ENCODE data around the gene ALDH1A1.

Gene ALDH1A1

GRCh38 chr9:72952914-72953313 lies at the start of gene ALDH1A1:
Gene ALDH1A1 (minus strand): TSS chr9:72953053. CDS start chr9:72953000, 53 bp downstream.
- no peak for DNase-seq (ENCODE audit: low read depth, low spot score)

- DNase-seq (ENCODE audit: low read depth, low spot score) = no peak
These were observed 49.0 kb upstream of the ALDH1A1 start for GRCh38 chr9:73001860-73002259.

GRCh38 chr9:72998363-72998762 lies 45.5 kb upstream of the ALDH1A1 start:
- no peak for DNase-seq (ENCODE audit: low read depth, low spot score)

- no peak for DNase-seq (ENCODE audit: low read depth, low spot score)
These were observed 44.6 kb upstream of the ALDH1A1 start for GRCh38 chr9:72997387-72997995.

GRCh38 chr9:72996684-72997314 lies 43.9 kb upstream of the ALDH1A1 start:
- DNase-seq (ENCODE audit: low read depth, low spot score) = no peak

GRCh38 chr9:72996114-72996513 lies 43.3 kb upstream of the ALDH1A1 start:
- no peak for DNase-seq (ENCODE audit: low read depth, low spot score)

DNA sequence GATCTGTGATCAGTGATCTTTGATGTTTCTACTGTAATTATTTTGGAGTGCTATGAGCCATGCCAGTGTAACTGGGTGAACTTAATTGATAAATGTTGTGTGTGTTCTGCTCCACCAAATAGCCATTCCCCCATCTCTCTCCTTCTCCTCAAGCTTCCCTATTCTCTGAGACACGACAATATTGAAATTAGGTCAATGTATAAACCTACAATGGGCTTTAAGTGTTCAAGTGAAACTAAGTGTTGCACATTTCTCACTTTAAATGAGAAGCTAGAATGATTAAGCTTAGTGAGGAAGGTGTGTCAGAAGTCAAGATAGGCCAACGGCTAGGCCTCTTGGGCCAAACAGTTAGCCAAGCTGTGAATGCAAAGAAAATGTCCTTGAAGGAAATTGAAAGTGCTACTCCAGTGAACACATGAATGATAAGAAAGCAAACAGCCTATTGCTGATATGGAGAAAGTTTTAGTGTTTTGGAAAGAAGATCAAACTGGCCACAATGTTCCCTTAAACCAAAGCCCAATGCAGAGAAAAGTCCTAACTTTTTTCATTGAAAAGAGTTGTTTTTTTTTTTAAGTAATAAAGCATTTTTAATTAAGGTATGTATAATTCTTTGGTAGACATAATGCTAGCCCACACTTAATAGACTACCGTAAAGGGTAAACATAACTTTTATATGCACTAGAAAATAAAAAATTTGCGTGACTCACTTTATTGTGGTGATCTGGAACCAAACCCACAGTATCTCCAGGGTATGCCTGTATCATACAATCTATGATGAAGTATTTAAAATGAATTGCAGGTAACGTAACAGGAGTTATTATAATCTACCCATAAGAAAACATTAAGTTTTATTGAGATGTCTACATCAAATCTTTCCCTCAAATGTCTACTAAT lies 42.5 kb upstream of the ALDH1A1 start:
- DNase-seq (ENCODE audit: low read depth, low spot score) = no peak

DNA sequence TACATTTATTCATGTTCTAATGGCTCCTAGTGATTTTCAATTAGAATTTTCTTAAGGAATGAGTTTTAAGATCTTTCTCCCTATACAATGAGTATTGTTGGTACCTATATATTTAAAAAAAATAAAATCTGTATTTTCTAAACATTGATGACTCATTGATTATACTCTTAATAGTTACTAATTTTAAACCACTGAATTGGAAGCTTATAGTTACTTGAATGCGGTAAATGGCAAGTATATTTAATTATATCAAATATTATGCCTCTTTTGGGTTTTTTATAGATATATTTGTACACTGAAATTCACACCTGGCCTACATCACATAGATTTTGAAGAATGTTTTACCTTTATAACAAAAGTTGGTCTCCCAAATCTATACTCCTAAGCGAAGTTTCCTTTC lies 38.9 kb upstream of the ALDH1A1 start:
- DNase-seq (ENCODE audit: low read depth, low spot score) = no peak

DNA sequence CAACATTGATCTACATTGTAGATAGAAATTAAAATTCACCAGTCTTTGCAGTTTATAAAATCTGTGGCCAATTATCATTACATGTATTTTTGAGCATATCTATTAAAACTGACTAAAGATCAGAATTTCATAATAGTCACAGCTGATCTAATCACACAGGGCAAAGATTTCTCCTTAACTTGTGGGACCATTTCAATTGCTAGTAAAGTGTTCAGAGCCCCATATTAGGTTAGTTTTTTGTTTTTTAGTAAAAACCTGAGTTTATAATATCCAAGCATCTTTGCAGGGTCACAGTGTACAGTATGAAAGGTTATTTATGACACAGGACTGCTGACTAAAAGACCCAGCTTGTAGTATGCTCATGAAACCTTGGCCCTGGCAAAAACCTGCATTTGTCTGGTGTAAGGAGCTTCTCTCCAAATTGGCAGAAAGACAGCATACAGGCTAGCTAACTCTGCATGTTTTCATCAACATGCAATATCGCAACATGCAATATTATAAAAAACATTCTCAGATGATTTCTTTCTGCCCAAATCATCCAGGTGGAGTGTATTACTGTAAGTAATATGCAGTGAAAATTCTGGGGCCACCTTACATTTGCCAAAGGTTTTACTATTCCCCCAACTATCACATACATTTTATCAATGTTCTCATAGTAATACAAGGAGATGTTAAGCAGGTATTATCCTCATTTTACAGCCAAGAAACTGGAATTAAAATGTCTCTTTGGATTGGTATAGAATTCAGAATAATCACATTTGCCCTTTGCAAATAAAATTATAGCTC lies 37.7 kb upstream of the ALDH1A1 start:
- DNase-seq (ENCODE audit: low read depth, low spot score) = no peak

DNA sequence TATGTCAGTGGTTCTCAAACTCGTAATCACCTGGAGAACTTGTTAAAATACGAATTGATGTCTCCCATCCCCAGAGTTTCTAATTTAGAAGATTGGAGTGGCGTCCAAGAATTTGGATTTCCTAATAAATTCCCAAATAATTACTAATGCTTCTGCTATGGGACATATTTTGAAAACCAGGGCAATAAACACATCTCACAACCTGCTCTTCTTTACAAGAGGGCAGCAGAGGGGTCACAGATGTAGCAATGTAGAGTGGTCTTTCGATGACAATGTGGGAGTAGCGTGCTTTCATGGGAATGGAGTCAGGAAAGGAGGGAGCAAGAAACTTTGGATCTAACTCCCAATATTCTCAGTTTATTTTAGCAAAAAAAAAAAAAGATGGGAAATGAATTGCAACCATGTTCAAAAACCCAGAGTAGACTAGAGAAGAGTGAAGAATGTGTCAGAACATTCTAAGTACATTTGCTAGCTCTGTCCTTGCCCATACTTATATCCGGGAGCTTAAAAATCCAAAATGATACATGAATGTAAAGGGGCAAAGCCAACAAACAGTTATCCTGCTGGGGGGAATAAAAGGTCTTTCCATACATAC lies 33.8 kb upstream of the ALDH1A1 start:
- no peak for DNase-seq (ENCODE audit: low read depth, low spot score)

DNA sequence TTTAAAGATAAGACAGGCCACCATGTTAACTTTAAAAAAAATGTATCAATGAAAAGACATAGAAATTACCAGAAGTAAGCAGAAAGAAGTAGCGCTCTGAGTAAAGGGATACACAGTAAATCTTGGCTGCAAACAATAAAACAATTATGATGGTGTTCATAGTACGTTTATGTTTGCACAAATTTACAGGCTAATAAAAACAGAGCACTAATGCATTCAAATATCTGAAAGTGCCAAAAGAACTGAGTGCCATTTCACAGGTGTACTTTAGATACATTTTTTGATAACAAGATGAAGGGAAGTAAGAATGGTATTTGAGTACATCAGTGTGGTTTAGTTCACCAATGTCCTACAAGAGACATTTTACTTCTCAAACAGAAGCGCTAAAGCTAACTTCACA lies 32.9 kb upstream of the ALDH1A1 start:
- DNase-seq (ENCODE audit: low read depth, low spot score) = no peak

DNA sequence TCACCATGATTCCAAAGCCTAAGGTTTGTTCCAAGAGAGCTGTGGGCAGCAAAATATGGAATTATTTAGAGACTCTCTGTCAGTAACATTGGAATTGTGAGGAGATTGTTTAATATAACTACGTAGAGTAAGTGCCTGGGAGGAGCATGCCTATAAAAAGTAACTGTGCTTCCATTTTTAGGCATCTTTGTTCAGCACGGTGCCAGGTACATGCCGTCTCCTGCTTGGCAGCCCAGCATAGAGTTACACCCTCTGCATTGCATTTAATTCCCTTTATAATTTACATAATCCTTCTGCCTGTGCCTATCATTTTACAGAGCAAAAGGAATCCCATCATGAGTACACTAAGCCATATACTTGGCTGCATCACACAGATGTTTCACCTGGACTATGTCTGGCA lies 32.1 kb upstream of the ALDH1A1 start:
- no peak for DNase-seq (ENCODE audit: low read depth, low spot score)

- DNase-seq (ENCODE audit: low read depth, low spot score) = no peak
These were observed 31.5 kb upstream of the ALDH1A1 start for GRCh38 chr9:72984226-72984947.

DNA sequence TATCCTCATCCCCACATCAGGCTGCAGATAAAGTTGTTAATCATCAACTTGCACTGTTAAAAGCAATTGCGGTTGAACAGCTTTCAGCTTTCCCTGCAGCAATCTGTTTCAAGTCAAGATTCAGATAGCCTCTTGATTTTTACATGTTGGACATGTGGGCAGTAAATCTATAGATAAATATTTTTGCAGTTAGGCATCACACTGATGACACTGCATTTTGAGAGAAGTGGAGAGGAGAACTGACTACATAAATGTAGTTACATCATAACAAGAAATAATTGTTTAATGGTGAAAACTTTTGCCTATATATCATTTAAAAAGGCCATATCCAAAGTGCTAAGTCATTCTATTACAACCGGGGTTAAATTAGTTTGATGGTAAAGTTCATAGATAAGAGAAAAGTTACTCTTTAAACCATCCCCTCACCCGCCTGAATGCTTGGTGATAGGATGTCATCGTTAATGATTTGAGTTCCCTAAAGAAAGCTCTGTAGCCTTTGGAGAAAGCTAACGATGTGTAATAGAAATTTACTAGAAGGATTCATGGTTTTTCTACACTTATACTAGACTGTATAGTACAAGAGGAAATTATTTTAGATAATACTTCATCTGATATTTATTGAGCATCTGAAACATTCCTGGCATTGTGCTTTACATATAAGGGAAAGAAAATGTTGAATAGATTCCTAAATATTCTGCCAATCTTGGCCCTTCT lies 30.8 kb upstream of the ALDH1A1 start:
- no peak for DNase-seq (ENCODE audit: low read depth, low spot score)

DNA sequence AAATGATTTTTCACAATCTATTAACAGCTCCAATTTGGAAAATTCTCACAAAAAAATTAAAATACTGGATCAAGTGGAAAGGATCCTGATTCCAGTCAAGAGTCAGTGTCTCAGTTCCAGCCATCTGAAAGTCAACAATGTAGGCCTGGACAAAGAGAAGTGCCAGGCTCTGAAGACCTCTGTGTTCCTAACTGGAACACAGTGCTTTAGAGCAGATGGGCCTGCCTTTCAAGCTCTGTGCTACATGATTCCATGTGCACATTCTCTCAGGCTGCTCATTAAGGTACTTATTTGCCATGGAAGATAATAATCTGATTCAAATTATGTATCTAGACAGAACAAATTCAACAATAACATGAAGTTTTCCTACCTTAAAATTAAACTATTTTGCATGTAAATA lies 30.2 kb upstream of the ALDH1A1 start:
- no peak for DNase-seq (ENCODE audit: low read depth, low spot score)

- no peak for DNase-seq (ENCODE audit: low read depth, low spot score)
These were observed 29.4 kb upstream of the ALDH1A1 start for GRCh38 chr9:72982146-72982799.

DNA sequence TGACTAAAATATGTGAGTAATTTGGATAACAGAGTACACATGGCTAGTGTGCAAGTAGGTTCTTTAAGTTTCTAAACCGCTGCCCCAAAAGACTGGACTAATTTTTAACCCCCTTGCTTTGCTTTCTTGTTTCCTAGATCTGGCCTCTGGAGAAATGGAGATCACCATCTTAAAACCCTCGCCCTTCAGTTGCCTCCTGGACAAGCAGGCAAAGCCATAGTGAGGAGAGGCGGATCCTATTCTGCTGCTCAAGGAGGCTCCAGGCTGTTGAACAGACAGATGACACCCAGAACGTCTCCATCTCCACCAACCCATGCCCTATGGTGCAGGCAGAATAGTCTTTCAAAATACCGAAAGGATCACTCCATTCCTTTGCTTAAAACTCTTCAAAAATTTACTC lies 28.6 kb upstream of the ALDH1A1 start:
- DNase-seq (ENCODE audit: low read depth, low spot score) = no peak

- no peak for DNase-seq (ENCODE audit: low read depth, low spot score)
These were observed 27.9 kb upstream of the ALDH1A1 start for GRCh38 chr9:72980600-72981265.

GRCh38 chr9:72980183-72980582 lies 27.3 kb upstream of the ALDH1A1 start:
- no peak for DNase-seq (ENCODE audit: low read depth, low spot score)

All from smooth muscle cell of the brain vasculature (primary cell).